Right hindlimb (tissue), 1 donor: ENCODE measurements around the gene TIMM29.
"Not testable (repeated sequence)": the region's sequence is repeated elsewhere in the genome, so short reads cannot be mapped to it uniquely, and the experiment has no call there.

Source experiments
- DNase-seq: peaks from one replicate; pipeline ENCODE4 v3.0.0-alpha.2; 2018

The TIMM29 gene

GRCh38 chr19:10946958-10947657, 18.5 kb downstream of the TIMM29 start:
- no peak for DNase-seq

- DNase-seq = no peak
These were observed 24.2 kb downstream of the TIMM29 start for GRCh38 chr19:10952809-10953208.

- DNase-seq = not testable (repeated sequence)
These were observed 30.8 kb downstream of the TIMM29 start for GRCh38 chr19:10959277-10959968.

- DNase-seq = peak; percentile 98
These were observed 31.9 kb downstream of the TIMM29 start, which contains the start of gene SMARCA4 for GRCh38 chr19:10960314-10961072. Gene SMARCA4, plus strand, starts transcription at chr19:10961030. Its CDS starts 23,122 bp downstream, at chr19:10984152.

GRCh38 chr19:10961073-10961860, 32.7 kb downstream of the TIMM29 start:
- no peak for DNase-seq

- no peak for DNase-seq
These were observed 34.3 kb downstream of the TIMM29 start for GRCh38 chr19:10962863-10963262.

- no peak for DNase-seq
These were observed 35.3 kb downstream of the TIMM29 start for GRCh38 chr19:10963865-10964264.

- no peak for DNase-seq
These were observed 36.3 kb downstream of the TIMM29 start for GRCh38 chr19:10964903-10965302.

GRCh38 chr19:10965398-10965797, 36.8 kb downstream of the TIMM29 start:
- DNase-seq = no peak

- no peak for DNase-seq
These were observed 38.2 kb downstream of the TIMM29 start for GRCh38 chr19:10966809-10967208.

- no peak for DNase-seq
These were observed 40.0 kb downstream of the TIMM29 start for GRCh38 chr19:10968527-10969135.

- no peak for DNase-seq
These were observed 42.6 kb downstream of the TIMM29 start for GRCh38 chr19:10971107-10971726.

GRCh38 chr19:10975374-10976130, 46.9 kb downstream of the TIMM29 start:
- DNase-seq = peak; percentile 85

- no peak for DNase-seq
These were observed 47.7 kb downstream of the TIMM29 start for GRCh38 chr19:10976131-10976892.

- DNase-seq = no peak
These were observed 49.1 kb downstream of the TIMM29 start for GRCh38 chr19:10977742-10978092.
